ENCODE data around the gene ATAD3B.
"Not testable (repeated sequence)": the region's sequence is repeated elsewhere in the genome, so short reads cannot be mapped to it uniquely, and the experiment has no call there.

Gene ATAD3B

GRCh38 chr1:1433804-1434130 lies 37.8 kb upstream of the ATAD3B start:
- DNase-seq: no peak

- no peak for DNase-seq
Observed at GRCh38 chr1:1434131-1434823, 37.3 kb upstream of the ATAD3B start.

- DNase-seq: no peak
Observed at GRCh38 chr1:1434824-1435105, 36.8 kb upstream of the ATAD3B start.

- DNase-seq: no peak
Observed at GRCh38 chr1:1435106-1435903, 36.3 kb upstream of the ATAD3B start, which contains the start of gene VWA1. TSS of gene VWA1 (plus strand) at chr1:1435690. CDS start at chr1:1435749, 59 bp downstream.

GRCh38 chr1:1435911-1436629 lies 35.5 kb upstream of the ATAD3B start:
- DNase-seq: no peak

- no peak for DNase-seq
Observed at GRCh38 chr1:1436630-1437032, 34.9 kb upstream of the ATAD3B start.

GRCh38 chr1:1437033-1437903 lies 34.3 kb upstream of the ATAD3B start:
- DNase-seq: no peak

- DNase-seq: no peak
Observed at GRCh38 chr1:1437904-1438376, 33.6 kb upstream of the ATAD3B start.

- DNase-seq: no peak
Observed at GRCh38 chr1:1438531-1439381, 32.8 kb upstream of the ATAD3B start.

GRCh38 chr1:1439546-1440261 lies 31.9 kb upstream of the ATAD3B start:
- no peak for DNase-seq

GRCh38 chr1:1440262-1441001 lies 31.1 kb upstream of the ATAD3B start:
- no peak for DNase-seq

- DNase-seq: no peak
Observed at GRCh38 chr1:1441002-1441888, 30.3 kb upstream of the ATAD3B start.

GRCh38 chr1:1442069-1442770 lies 29.3 kb upstream of the ATAD3B start:
- no peak for DNase-seq

GRCh38 chr1:1446631-1447030 lies 24.9 kb upstream of the ATAD3B start:
- not testable (repeated sequence) for DNase-seq

GRCh38 chr1:1449099-1449739 lies 22.3 kb upstream of the ATAD3B start, which contains the start of gene ATAD3C:
TSS of gene ATAD3C (plus strand) at chr1:1449689. CDS start at chr1:1450684, 995 bp downstream.
- no peak for DNase-seq

GRCh38 chr1:1450616-1451015 lies 20.9 kb upstream of the ATAD3B start:
- DNase-seq: not testable (repeated sequence)

GRCh38 chr1:1451696-1452364 lies 19.7 kb upstream of the ATAD3B start:
- DNase-seq: no peak
